ENCODE data around the gene CCDC38. TPM values are rescaled to one million over a fixed set of nuclear protein-coding genes. Genes with fewer than 3 reads are reported as not detected.

The CCDC38 gene
- total and polyA plus RNA-seq, 10 of the 15 experiments (the other 5 are each of a cell fraction or from before 2014, with no cell fraction given) = 0.04 to 0.05 TPM; not detected in 8

DNA sequence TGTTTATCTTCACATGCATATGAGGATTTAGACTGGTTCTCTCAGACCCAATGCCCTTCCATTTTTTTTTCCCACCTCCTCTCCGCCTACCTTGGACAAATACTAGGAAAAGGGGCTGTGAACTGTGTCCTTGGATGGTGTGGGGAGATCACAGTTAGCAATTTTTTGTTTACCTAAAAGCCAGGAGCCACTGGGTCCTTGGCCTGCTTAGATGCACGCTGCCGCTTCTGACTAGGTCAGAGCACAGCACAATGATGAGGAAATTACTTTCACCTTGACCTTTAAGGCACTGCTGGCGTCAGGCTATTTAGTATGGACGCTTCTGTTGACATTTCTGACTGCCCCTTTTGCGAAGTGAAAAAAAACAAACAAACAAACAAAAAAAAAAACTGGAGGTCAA is 1.9 kb downstream of the CCDC38 start:
- no TSS peak for BruUV-seq (replicated peaks)
- Histone ChIP-seq H3K9ac (ENCODE audit: control insufficient read depth, insufficient read depth, low read length) (no peak overlapping the region), H4K20me1 (ENCODE audit: control insufficient read depth, insufficient read depth) (no peaks in the 10 kb centered on the region), H3K79me2 (ENCODE audit: control insufficient read depth, insufficient read depth, low read length) (no peaks in the 10 kb centered on the region), H3K9me3 (replicated peaks; ENCODE audit: control insufficient read depth, insufficient read depth, low read length) (no peaks in the 10 kb centered on the region), H3K27ac (ENCODE audit: control insufficient read depth, insufficient read depth) (no peak overlapping the region), H2AFZ (ENCODE audit: control insufficient read depth, low read depth, low read length) (no peak overlapping the region), H3K27me3 (replicated peaks in 1 of 2; ENCODE audit: control insufficient read depth in 2 of 2, insufficient read depth in 2 of 2, low read length in 1 of 2) (no peaks in the 10 kb centered on the region), H3K36me3 (ENCODE audit: control insufficient read depth in 2 of 2, insufficient read depth in 2 of 2, low read length in 1 of 2) (no peaks in the 10 kb centered on the region), H3K4me1 (ENCODE audit: control insufficient read depth, insufficient read depth, low read length) (peaks cover 3% of the 10 kb centered on the region; the same call in 1 of the 2 replicates), H3K4me2 (ENCODE audit: control insufficient read depth, insufficient read depth) (no peak overlapping the region), H3K4me3 (no peak overlapping the region)
- RAD21 ChIA-PET (ENCODE audit: unreplicated experiment) = no interaction called here
- ATAC-seq (no peak), DNase-seq (ENCODE audit: low read depth, low spot score) (no peak), FAIRE-seq (no peak)
- POLR2A ChIA-PET = no interaction called here
- intact Hi-C loops (cut with micrococcal nuclease; ENCODE audit: unreplicated experiment) = no loop called here
- WGBS (ENCODE audit: insufficient coverage, insufficient replicate concordance, low lambda C conversion rate, missing lambda C conversion rate) = 75% methylated on average over 6 of the region's 6 CpGs
- SMC1A ChIA-PET (ENCODE audit: uncharacterized antibody, unreplicated experiment) = interaction anchor here (0.9 to 1.8 kb wide), 4 partner anchors 10 to 81 kb away, joined by 3 to 5 read pairs (median 4); no protein-coding TSS in a partner anchor
- in situ Hi-C loops (cut with MboI) = no loop called here
- CTCF ChIA-PET = interaction anchor here (1.1 to 2.5 kb wide), 3 partner anchors 24 to 58 kb away, joined by 3 to 13 read pairs (median 5); no protein-coding TSS in a partner anchor
- TF ChIP-seq CBX5 (IDR thresholded peaks at IDR 0.05; ENCODE audit: low read depth) (no peak), TCF3 (IDR thresholded peaks at IDR 0.05; ENCODE audit: borderline replicate concordance, insufficient read depth, low read depth, low read length) (no peak), IRF3 (IDR thresholded peaks at IDR 0.05) (no peak), BCLAF1 (IDR thresholded peaks at IDR 0.05) (no peak), STAT1 (conservative IDR thresholded peaks at IDR 0.05) (no peak), ASH2L (IDR thresholded peaks at IDR 0.05; ENCODE audit: borderline replicate concordance, low read depth) (no peak), ZNF274 (IDR thresholded peaks at IDR 0.05; ENCODE audit: insufficient read depth, insufficient read length) (no peak), FOXM1 (IDR thresholded peaks at IDR 0.05; ENCODE audit: low read depth, low read length) (no peak), MEF2B (IDR thresholded peaks at IDR 0.05; ENCODE audit: partially characterized antibody, poor library complexity, severe bottlenecking) (no peak), ETV6 (conservative IDR thresholded peaks at IDR 0.05 in 1 of 2, IDR thresholded peaks at IDR 0.05 in 1 of 2; ENCODE audit: borderline replicate concordance in 1 of 2, low read depth in 1 of 2) (no peak), IRF4 (IDR thresholded peaks at IDR 0.05; ENCODE audit: low read depth, low read length) (no peak), RAD21 (IDR thresholded peaks at IDR 0.05; ENCODE audit: insufficient read depth, low read depth, low read length) (no peak), JUNB (IDR thresholded peaks at IDR 0.05) (no peak), ZNF622 (IDR thresholded peaks at IDR 0.05) (no peak), BHLHE40 (IDR thresholded peaks at IDR 0.05; ENCODE audit: borderline replicate concordance in 1 of 2, low read depth in 2 of 2, low read length in 1 of 2) (no peak)
- TF ChIP-seq, protein P1, sequence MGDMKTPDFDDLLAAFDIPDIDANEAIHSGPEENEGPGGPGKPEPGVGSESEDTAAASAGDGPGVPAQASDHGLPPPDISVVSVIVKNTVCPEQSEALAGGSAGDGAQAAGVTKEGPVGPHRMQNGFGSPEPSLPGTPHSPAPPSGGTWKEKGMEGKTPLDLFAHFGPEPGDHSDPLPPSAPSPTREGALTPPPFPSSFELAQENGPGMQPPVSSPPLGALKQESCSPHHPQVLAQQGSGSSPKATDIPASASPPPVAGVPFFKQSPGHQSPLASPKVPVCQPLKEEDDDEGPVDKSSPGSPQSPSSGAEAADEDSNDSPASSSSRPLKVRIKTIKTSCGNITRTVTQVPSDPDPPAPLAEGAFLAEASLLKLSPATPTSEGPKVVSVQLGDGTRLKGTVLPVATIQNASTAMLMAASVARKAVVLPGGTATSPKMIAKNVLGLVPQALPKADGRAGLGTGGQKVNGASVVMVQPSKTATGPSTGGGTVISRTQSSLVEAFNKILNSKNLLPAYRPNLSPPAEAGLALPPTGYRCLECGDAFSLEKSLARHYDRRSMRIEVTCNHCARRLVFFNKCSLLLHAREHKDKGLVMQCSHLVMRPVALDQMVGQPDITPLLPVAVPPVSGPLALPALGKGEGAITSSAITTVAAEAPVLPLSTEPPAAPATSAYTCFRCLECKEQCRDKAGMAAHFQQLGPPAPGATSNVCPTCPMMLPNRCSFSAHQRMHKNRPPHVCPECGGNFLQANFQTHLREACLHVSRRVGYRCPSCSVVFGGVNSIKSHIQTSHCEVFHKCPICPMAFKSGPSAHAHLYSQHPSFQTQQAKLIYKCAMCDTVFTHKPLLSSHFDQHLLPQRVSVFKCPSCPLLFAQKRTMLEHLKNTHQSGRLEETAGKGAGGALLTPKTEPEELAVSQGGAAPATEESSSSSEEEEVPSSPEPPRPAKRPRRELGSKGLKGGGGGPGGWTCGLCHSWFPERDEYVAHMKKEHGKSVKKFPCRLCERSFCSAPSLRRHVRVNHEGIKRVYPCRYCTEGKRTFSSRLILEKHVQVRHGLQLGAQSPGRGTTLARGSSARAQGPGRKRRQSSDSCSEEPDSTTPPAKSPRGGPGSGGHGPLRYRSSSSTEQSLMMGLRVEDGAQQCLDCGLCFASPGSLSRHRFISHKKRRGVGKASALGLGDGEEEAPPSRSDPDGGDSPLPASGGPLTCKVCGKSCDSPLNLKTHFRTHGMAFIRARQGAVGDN (IDR thresholded peaks at IDR 0.05) = no peak
- TF ChIP-seq, protein P2, sequence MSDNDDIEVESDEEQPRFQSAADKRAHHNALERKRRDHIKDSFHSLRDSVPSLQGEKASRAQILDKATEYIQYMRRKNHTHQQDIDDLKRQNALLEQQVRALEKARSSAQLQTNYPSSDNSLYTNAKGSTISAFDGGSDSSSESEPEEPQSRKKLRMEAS (IDR thresholded peaks at IDR 0.05; ENCODE audit: low read depth, low read length) = no peak

Measured in GM12878 (cell line).